Nucleus accumbens (tissue), 56 donors: ENCODE data around the gene CLN3.
"Not testable (repeated sequence)": the region's sequence is repeated elsewhere in the genome, so short reads cannot be mapped to it uniquely, and the experiment has no call there.

ENCODE experiments used
- DNase-seq, 56 donors: peaks; one replicate each; lab custom pipeline; 2025; lab: John Stamatoyannopoulos, UW

CLN3 gene

DNA sequence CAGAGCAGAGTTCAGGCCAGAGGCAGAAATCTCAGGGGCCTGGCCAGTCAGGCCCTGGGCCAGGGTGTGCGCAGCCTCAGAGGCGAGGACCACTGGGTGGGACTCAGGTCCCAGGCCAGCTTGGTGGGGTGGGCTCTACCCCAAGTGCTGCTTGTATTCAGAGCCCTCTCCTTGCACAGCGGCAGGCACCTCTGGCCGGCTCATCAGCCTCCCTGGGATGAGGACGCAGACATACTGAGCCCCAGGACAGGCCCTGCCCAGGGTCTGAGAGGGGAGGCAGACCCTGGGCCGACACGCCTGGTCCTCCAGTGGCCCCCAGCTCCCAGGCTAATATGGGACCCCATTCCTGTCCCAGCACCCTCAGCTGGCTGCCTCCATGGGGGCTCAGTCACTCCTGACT lies 22.4 kb upstream of the CLN3 start:
- no peak for DNase-seq

DNA sequence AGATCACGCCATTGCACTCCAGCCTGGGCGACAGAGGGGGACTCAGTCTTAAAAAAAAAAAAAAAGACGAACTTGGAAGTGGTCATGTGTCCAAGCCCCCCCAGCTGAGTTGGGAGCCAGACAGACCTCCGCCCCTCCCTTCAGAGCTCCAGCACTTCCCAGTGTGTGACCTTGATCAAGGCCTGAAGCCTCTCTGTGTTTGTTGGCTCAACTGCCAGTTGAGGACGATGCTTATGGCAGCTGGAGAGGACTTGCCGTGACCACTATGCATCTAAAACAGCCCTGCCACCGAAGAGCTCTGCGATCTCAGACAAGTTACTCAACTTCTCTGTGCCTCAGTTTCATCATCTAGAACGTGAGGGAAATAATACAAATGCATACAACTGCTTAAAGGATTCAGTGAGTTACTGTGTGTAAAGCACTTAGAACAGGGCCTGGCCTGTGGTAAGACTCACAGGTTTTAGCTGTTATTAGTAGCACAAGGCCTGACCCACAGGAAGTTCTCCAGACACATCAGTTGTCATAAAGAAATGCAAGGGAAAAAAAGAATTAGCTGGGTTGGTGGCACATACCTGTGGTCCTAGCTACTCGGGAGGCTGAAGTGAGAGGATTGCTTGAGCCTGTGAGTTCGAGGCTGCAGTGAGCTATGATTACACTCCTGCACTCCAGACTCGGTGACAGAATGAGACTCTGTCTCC lies 21.8 kb upstream of the CLN3 start:
- DNase-seq = no peak

DNA sequence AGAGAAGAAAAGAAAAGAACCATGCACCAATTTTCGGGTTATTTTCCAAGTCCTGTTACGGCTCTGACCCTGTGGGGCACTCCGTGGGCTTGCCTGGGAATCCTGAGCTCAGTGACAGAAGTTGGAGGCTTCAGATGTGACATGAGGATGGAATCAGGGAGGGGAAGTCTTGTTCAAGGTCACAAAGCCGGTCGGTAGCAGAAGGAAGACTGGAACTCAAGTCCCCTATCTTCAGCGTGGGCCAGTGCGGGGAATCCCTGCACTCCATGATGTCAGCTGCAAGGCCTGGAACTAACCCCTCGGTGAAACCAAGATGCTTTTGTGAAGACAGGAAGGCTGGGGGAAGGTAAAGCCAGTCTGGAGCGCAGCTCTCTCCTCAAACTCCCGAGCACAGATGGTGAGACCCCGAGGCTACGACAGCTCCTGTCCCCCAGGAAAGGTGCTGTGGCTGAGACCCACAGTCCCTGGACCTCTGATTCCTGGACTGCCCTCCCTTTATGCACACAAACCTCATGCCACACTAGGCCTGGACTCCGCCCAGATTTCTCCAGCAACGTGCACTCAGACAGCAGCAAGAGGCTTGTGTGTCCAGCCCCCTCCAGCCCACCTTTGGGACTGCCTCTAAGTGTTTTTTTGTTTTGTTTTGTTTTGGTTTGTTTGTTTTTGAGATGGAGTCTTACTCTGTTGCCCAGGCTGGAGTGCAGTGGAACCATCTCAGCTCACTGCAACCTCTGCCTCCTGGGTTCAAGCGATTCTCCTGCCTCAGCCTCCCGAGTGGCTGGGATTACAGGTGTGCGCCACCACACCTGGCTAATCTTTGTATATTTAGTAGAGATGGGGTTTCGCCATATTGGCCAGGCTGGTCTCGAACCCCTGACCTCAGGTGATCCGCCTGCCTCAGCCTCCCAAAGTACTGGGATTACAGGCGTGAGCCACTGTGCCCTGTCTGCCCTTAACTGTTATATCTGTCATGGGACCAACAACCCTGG lies 20.2 kb upstream of the CLN3 start:
- no peak for DNase-seq

DNA sequence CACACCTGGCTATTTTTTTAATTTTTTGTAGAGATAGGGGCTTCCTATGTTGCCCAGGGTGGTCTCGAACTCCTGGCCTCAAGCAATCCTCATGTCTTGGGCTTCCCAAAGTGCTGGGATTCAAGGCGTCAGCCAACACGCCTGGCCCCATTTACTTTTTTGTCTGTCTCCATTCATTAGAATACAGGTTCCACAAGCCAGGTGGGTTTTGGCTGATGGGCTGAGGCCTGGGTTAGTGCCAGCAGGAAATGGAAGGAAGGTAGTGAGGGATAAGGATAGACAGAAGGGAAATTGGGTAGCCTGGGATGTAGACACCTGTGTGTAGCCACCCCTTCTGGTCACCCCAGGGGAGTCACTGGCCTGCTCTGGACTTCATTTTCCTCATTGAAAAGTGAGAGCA lies 19.2 kb upstream of the CLN3 start:
- DNase-seq = no peak

DNA sequence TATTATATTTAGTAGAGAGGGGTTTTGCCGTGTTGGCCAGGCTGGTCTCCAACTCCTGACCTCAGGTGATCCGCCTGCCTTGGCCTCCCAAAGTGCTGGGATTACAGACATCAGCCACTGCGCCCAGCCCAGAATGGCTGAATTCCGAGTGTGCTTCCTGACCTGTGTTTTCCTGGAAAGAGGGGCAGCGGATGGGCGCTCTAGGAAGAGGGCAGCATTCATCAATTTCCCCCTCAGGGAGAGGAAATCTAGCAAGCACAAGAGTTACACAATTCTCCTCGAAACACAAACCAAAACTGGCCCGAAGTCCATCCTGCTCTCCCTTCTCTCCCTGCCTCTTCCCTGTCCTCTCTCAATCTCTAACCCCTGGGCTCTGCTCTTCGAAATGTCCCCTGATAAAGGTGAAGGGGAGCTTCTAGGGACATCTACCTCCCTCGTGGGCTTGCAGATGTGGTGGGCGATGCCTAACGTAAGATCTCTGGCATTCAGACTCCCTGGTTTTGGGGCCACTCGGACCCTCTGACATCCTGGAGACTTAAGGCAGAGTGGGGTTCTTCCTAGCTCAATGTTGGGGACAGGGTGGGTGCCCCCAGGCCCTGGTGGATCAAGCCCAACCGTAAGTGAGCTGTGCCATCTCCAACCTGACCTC lies 13.7 kb upstream of the CLN3 start:
- no peak for DNase-seq

DNA sequence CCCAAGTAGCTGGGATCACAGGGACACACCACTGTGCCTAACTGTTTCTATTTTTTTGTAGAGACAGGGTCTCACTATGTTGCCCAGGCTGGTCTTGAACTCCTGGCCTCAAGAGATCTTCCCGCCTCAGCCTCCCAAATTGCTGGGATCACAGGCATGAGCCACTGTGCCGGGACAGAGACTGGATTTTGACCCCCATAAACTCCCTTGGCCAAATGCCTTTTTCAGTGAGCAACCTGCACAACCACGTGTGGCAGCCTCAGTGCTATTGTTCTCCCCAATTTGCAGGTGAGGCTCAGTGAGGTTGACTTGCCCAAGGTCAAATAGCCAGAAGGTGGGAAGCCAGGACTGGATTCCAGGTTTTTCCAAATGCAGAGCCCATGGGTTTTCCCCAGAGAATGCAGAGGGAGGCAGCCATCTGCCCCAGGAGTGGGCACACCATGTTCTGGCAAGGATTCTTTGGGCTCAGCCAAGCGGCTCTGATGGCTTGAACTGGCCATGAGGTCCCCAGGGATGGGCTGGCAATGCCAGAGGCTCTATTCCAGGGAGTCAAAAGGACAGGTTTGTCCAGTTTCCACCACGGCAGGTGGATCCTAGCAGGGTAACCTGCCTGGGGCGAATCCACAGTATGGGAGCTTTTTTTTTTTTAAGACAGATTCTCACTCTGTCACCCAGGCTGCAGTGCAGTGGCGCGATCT lies 13.0 kb upstream of the CLN3 start:
- no peak for DNase-seq

DNA sequence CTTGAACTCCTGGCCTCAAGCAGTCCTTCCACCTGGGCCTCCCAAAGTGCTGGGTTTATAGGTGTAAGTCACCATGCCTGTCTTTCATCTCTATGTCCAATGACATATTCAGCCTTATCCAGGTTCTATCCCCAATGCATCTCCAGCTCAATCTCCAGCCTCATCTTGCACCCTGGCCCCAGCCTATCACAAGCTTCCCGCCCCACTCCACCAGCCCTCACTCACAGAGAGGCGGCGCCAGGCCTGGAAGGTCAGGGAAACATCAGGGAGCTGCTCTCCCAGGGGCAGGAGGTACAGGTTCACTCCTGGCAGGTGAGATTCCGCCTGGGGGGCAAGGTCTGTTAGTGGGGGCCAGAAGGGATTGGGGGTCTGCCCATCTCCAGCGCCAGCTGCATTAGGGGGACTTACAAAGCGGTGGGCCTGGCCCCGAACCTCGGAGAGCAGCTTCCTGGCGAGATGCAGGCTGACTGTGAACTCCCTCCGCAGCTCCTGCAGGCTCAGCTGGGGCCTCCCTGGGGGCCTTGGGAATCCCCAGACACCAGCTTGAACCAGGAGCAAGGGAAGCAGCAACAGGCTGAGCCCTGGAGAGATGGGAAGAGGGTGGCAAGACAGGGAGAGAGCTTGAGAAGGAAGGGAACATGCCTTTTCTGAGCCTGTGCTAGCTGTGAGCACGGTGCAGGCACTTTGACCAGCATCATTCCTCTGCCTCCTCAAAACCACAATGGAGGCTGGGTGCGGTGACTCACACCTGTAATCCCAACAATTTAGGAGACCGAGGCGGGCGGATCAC lies 11.8 kb upstream of the CLN3 start:
- DNase-seq = no peak

DNA sequence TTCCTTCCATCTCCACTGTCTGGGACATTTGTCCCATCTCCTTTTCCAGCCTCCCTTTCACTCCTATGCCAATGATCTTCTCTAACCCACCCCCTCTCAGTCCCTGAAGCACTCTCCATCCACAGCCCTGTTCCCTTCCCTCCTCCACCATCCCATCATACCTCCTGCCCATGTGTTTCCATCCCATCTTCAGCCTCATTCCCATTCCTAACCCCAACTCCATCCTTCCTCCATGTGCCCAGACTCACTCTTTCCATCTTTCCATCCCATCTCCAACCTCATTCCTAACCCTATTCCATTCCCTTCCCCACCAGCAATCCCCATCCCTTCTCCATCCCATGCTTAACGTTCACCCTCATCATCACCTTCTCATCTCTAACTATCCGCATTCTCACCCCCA lies 10.4 kb upstream of the CLN3 start:
- no peak for DNase-seq

DNA sequence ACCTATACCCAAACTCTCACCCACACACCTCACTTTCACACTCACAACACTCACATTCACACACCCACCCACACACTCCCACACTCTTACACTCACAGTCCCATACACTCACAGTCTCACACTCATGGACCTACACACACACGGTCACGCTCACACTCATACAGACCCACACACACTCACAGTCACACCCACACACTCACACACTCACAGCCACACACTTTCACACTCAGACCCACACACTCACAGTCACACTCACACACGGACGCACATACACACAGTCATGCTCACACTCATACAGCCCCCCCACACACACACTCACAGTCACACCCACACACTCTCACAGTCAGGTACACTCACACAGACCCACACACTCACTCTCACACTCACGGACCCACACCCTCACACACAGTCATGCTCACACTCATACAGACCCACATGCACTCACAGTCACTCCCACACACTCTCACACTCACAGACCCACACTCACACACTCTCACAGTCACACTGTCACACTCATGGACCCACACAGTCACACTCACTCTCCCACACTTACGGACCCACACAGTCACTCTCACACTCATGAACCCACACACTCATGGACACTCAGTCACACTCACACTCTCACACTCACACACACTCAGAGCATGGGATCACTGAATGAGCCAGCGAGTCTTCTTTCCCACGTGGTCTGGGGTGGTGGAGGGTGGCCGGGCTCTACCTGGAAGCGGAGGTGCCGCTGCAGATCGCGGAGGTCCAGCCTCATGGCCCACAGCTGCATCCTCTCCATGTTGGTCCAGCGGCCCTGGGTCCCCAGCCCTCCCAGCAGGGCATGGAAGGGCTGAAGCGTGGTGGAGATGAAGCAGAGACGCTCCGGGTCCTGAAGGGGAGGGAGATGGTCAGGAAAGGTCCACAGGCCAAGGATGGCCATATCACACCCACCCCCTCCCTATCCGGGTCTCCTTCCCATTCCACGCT lies 9.7 kb upstream of the CLN3 start:
- no peak for DNase-seq

DNA sequence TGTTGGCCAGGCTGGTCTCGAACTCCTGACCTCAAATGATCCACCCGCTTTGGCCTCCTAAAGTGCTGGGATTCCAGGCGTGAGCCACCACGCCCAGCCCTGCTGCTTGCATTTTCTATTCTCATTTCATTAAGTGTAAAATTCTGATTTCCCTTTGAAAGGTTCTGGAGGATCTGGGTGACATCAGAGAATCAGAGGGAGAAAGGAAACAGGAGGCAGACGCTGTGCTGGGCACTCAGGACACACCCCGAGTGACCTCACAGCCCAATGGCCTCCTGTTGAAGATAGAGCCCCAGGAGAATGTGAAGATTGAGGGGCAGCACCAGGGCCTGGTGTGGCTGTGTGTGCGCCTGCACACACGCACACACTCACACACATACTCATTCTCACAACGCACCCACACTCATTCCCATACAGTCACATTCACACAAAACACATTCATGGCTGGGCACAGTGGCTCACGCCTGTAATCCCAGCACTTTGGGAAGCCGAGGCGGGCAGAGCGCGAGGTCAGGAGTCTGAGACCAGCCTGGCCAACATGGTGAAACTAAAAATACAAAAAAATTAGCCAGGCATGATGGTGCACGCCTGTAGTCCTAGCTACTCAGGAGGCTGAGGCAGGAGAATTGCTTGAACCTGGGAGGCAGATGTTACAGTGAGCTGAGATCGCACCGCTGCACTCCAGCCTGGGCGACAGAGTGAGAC lies 8.8 kb upstream of the CLN3 start:
- DNase-seq = not testable (repeated sequence)

DNA sequence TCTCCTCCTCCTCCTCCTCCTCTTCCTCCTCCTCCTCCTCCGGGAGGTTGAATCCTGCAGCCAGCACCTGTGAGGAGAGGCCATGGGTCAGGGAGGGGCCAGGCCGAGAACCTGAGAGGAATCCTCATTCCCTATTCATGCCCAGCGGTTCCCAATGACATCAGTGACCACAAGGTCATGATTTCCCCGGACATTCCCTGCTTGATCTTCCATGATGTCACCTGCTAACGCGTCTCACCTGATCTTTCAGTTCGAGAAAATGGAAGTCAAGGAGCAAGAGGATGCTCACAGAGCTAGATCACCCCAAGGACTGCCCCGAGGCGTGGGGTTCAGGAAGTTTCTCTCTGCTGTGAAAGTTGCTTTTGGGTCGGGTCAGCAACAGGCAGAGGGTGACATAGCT lies 8.0 kb upstream of the CLN3 start:
- no peak for DNase-seq

DNA sequence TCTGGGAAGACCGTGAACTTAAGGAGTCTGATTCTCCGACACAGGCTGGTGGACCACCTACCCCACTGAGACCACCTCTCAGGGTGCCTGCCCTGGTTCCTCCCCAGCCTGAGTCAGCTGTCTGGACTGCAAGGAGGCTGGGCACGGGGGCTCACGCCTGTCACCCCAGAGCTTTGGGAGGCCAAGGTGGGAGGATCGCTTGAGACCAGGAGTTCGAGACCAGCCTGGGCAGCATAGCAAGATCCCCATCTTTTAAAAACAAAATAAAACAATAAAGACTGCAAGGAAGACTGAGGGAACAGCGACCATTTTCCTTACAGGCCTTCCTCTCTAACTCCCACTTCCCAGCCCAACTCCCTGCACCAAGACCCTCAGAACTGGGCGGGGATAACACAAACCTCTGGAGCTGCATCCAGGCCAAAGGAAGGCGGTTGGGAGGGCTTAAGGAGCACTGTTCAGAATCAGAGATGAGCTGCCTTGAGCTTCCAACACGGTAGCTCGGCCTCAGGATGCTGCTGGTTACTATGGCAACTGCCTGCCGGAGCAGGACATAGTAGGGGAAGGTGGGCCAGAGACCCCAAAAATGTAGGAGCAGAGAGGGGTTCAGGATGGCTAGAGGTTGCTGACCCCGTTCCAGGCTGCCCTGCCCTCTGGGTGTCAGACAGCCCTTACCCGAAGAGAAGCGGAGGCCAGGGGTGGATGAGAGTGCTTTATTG lies 7.0 kb upstream of the CLN3 start:
- no peak for DNase-seq

DNA sequence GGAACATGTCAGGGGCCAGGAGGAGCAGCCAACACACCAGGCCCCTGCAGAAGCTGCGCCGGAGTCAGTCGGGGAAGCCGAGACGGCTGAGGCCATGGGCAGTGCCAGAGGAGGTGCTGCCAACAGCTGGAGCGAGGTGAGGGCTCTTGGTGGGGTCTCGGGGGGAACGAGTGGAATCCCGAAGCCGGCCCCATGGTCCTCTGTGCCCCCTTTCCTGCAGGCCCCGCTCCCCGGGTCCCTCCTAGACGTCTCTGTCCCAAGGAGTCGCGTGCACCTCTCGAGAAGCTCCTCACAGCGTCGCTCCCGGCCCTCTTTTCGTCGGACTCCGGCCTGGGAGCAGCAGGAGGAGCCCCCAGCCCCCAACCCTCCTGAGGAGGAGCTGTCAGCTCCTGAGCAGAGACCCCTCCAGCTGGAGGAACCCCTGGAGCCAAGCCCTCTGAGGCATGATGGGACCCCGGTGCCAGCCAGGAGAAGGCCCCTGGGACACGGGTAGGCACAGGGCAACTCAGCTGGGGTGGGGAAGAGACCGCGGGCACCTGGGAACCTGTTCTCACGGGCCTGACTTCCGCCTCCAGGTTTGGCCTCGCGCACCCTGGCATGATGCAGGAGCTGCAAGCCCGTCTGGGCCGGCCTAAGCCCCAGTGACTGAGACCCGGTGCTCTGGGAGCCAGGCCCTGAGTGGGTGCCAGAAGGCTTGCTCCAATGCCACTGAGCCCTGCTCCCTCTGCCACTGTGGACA lies 6.2 kb upstream of the CLN3 start:
- DNase-seq = no peak

DNA sequence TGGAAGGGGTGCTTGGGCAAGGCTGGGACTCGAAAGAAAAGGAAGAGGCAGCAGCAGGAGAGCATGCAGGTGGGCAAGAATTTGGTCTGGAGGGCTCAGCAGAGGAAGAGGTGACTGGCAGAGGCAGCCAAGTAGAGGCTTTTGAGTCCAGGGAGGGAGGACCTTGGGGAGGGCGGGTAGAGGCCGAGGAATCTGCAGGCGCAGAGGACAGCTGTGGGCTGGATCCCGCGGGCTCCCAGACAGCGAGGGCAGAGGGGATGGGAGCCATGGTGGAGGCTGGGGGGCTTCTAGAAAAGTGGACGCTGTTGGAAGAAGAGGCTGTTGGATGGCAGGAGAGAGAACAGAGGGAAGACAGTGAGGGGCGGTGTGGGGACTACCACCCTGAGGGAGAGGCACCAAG lies 5.5 kb upstream of the CLN3 start:
- no peak for DNase-seq

DNA sequence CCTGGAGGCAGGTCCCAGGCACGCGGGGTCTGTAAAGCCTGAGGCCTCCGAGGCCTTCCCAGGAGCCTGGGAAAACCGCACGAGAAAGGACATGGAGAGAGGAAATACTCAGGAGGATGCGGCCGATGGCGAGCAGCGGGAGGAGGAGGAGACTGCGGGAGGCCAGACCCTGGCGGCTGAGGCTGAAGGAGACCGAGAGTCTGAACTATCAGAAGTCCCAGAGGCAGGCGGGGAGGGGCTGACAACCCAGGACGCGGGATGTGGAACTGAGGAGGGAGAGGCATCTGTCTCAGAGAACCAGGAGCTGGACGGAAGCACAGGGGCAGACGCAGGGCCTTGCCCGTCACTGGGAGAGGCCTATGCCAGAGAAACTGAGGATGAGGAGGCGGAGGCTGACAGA lies 5.0 kb upstream of the CLN3 start:
- DNase-seq = no peak
